DOHH2 (cell line): ENCODE measurements around the gene TBL2.

Experiments used
- H3F3A ChIP-seq: fragments of 200-600 bp; sonication (generic), shearing (Covaris generic); 2 replicates; pipeline ENCODE4 v1.6.0; 2016; ENCODE audit warnings: antibody characterized with exemption, mild to moderate bottlenecking; ENCODE audit not compliant: control insufficient read depth, insufficient read depth
- H3K27ac ChIP-seq: fragments of 200-600 bp; sonication (generic); 2 replicates; pipeline ENCODE4 v1.5.1; 2014; ENCODE audit warnings: low read depth, mild to moderate bottlenecking, low read length, moderate library complexity
- H3K27me3 ChIP-seq: fragments of 200-600 bp; sonication (generic); 2 replicates; pipeline ENCODE4 v1.6.1; 2014; ENCODE audit warnings: mild to moderate bottlenecking, low read length, mixed read lengths; ENCODE audit not compliant: control insufficient read depth
- H3K36me3 ChIP-seq: fragments of 200-600 bp; sonication (generic); 2 replicates; pipeline ENCODE4 v1.6.1; 2014; ENCODE audit warnings: mild to moderate bottlenecking, low read length, moderate library complexity, mixed read lengths; ENCODE audit not compliant: control insufficient read depth
- H3K4me1 ChIP-seq: fragments of 200-600 bp; sonication (generic); 2 replicates; pipeline ENCODE4 v1.6.1; 2014; ENCODE audit warnings: mild to moderate bottlenecking, low read length, mixed read lengths; ENCODE audit not compliant: control insufficient read depth
- H3K4me2 ChIP-seq: fragments of 200-600 bp; sonication (generic); 2 replicates; pipeline ENCODE4 v1.6.0; 2014; ENCODE audit warnings: mild to moderate bottlenecking, low read length, moderate library complexity
- H3K4me3 ChIP-seq: fragments of 200-600 bp; sonication (generic); 2 replicates; pipeline ENCODE4 v1.5.1; 2014; ENCODE audit warnings: mild to moderate bottlenecking, low read length, mixed read lengths
- H3K79me2 ChIP-seq: fragments of 200-600 bp; sonication (generic); 2 replicates; pipeline ENCODE4 v1.6.1; 2014; ENCODE audit warnings: mild to moderate bottlenecking, low read length, mixed read lengths; ENCODE audit not compliant: control insufficient read depth
- H3K9me2 ChIP-seq: fragments of 200-600 bp; sonication (generic); replicated peaks from 2 replicates; pipeline ENCODE4 v1.6.1; 2014; ENCODE audit warnings: mild to moderate bottlenecking, low read length, mixed read lengths; ENCODE audit not compliant: control insufficient read depth
- H3K9me3 ChIP-seq: fragments of 200-600 bp; sonication (generic); 2 replicates; pipeline ENCODE4 v1.6.1; 2014; ENCODE audit warnings: antibody characterized with exemption, low read length, mixed read lengths; ENCODE audit not compliant: control insufficient read depth, insufficient read depth
- H4K20me1 ChIP-seq: fragments of 200-600 bp; sonication (generic); 2 replicates; pipeline ENCODE4 v1.6.0; 2014; ENCODE audit warnings: low read depth, mild to moderate bottlenecking, antibody characterized with exemption, low read length, moderate library complexity; ENCODE audit not compliant: control insufficient read depth, insufficient read depth
- CTCF ChIP-seq: fragments of 200-600 bp; sonication (generic); IDR thresholded peaks from one replicate; pipeline ENCODE4 v1.5.1; 2014; ENCODE audit warnings: antibody characterized with exemption, mild to moderate bottlenecking, low read depth, low read length; ENCODE audit not compliant: poor library complexity, severe bottlenecking
- EZH2phosphoT487 ChIP-seq: fragments of 200-600 bp; sonication (generic); IDR thresholded peaks from 2 replicates; pipeline ENCODE4 v1.6.1; 2017; ENCODE audit warnings: borderline replicate concordance, mild to moderate bottlenecking, antibody characterized with exemption, low read length, moderate library complexity, mixed read lengths

Gene TBL2

GRCh38 chr7:73578342-73579128 lies at the start of gene TBL2:
Gene TBL2, minus strand, starts transcription at chr7:73578579. Its CDS starts 30 bp downstream, at chr7:73578549.
- no peaks in the 10 kb centered on the region for H3K9me2 ChIP-seq
- H3K36me3 ChIP-seq, result peaks cover 34% of the 10 kb centered on the region
- H3K4me3 ChIP-seq, result peak within 1 kb of the TSS; percentile 84
- H3F3A ChIP-seq, result peaks cover 4% of the 10 kb centered on the region
- H3K4me1 ChIP-seq, result peaks cover 18% of the 10 kb centered on the region
- 0 out of 2 replicates have a peak, but pooled peaks cover 3% of the 10 kb centered on the region for H4K20me1 ChIP-seq
- H3K9me3 ChIP-seq, result no peaks in the 10 kb centered on the region
- H3K27me3 ChIP-seq, result 0 out of 2 replicates have a peak, but pooled peaks cover 2% of the 10 kb centered on the region
- peak within 1 kb of the TSS; percentile 91 for H3K4me2 ChIP-seq
- peaks cover 38% of the 10 kb centered on the region for H3K79me2 ChIP-seq
- TF ChIP-seq EZH2phosphoT487 (no peak), CTCF (peak; percentile 36)
- H3K27ac ChIP-seq, result peak within 1 kb of the TSS; percentile 62

- Histone ChIP-seq H3K27ac (no peak overlapping the region), H3K4me1 (no peaks in the 10 kb centered on the region)
These were observed 48.4 kb upstream of the TBL2 start for GRCh38 chr7:73626814-73627213.

GRCh38 chr7:73625276-73625675 lies 46.9 kb upstream of the TBL2 start:
- H3K4me3 ChIP-seq, result no peak overlapping the region
- H3K27me3 ChIP-seq, result peaks cover 27% of the 10 kb centered on the region
- no peaks in the 10 kb centered on the region for H3K4me1 ChIP-seq
- H3K4me2 ChIP-seq, result no peak overlapping the region
- no peaks in the 10 kb centered on the region for H3K9me2 ChIP-seq
- H3K27ac ChIP-seq, result no peak overlapping the region
- H3F3A ChIP-seq, result no peaks in the 10 kb centered on the region
- H3K36me3 ChIP-seq, result no peaks in the 10 kb centered on the region
- no peaks in the 10 kb centered on the region for H3K79me2 ChIP-seq
- no peaks in the 10 kb centered on the region for H3K9me3 ChIP-seq
- H4K20me1 ChIP-seq, result no peaks in the 10 kb centered on the region
- no peak for TF ChIP-seq EZH2phosphoT487
- TF ChIP-seq CTCF, result no peak

More at GRCh38 chr7:73626814-73627213, 48.4 kb upstream of the TBL2 start:
- TF ChIP-seq CTCF, result no peak
- no peak for TF ChIP-seq EZH2phosphoT487
- Histone ChIP-seq H3K79me2 (no peaks in the 10 kb centered on the region), H3K4me2 (no peak overlapping the region), H3K9me2 (no peaks in the 10 kb centered on the region), H3K27me3 (peaks cover 27% of the 10 kb centered on the region), H4K20me1 (no peaks in the 10 kb centered on the region), H3K36me3 (no peaks in the 10 kb centered on the region), H3F3A (no peaks in the 10 kb centered on the region), H3K4me3 (no peak overlapping the region), H3K9me3 (no peaks in the 10 kb centered on the region)
